Endothelial cell of umbilical vein (primary cell): Measurements from ENCODE around the gene ARFGEF3. TPM values are rescaled to one million over a fixed set of nuclear protein-coding genes. Genes with fewer than 3 reads are reported as not detected.
A peak's percentile ranks its signal among the peaks of the same experiment; 100 is the strongest.

Experiments used
- BruUV-seq: library from RNA; stranded (reverse); fragments of 400-500 nt; replicated peaks from 2 replicates; lab custom pipeline; 2021; lab: Mats Ljungman, UMichigan
- CTCF ChIA-PET: fragments of 300-600, 350-600 bp; sonication (Branson Sonifier 250); formaldehyde crosslinking; loops from one replicate; lab custom pipeline; 2021; ENCODE audit warnings: antibody characterized with exemption, inconsistent platforms; lab: Charles Lee
- POLR2A ChIA-PET: fragments of 300-600, 350-600 bp; sonication (Branson Sonifier 250); formaldehyde crosslinking; loops from one replicate; lab custom pipeline; 2021; ENCODE audit warnings: antibody characterized with exemption, inconsistent platforms; lab: Charles Lee
- DNase-seq: peaks from one replicate; pipeline ENCODE4 v3.0.0-alpha.2; 2011; ENCODE audit warnings: low read depth, low spot score
- FAIRE-seq: peaks from 2 replicates; lab custom pipeline; 2011; peaks lifted over from hg19 to GRCh38; lab: Jason Lieb, UNC
- H2AFZ ChIP-seq: 2 replicates; pipeline ENCODE4 v1.6.0; 2012; ENCODE audit warnings: low read depth, low read length, control low read depth, inconsistent platforms
- H3K27ac ChIP-seq: 2 replicates; pipeline ENCODE4 v1.5.1; 2011; ENCODE audit warnings: low read depth, mild to moderate bottlenecking, control low read depth, low read length, moderate library complexity; ENCODE audit not compliant: insufficient read depth
- H3K27me3 ChIP-seq, 2 experiments: 2 replicates each; pipeline versions ENCODE4 v1.6.0 to v1.6.1; 2011; ENCODE audit warnings: low read length in 2 of 2, mixed read lengths in 1 of 2; ENCODE audit not compliant: control insufficient read depth in 2 of 2, insufficient read depth in 2 of 2
- H3K36me3 ChIP-seq, 2 experiments: 2 replicates in 1 of 2; 3 replicates in 1 of 2; pipeline ENCODE4 v1.5.1; 2011; ENCODE audit warnings: low read length in 2 of 2, mild to moderate bottlenecking in 1 of 2, moderate library complexity in 1 of 2; ENCODE audit not compliant: control insufficient read depth in 2 of 2, insufficient read depth in 2 of 2; ENCODE audit errors: extremely low read depth in 1 of 2
- H3K4me1 ChIP-seq: 3 replicates; pipeline ENCODE4 v1.5.1; 2011; ENCODE audit warnings: mild to moderate bottlenecking, low read length; ENCODE audit not compliant: control insufficient read depth, insufficient read depth; ENCODE audit errors: extremely low read depth
- H3K4me2 ChIP-seq: 2 replicates; pipeline ENCODE4 v1.6.1; 2011; ENCODE audit warnings: low read length, control low read depth, mixed read lengths; ENCODE audit not compliant: insufficient read depth
- H3K4me3 ChIP-seq, 3 experiments: fragments of 200-600 bp in 1 of 3; sonication (generic), shearing (Covaris generic) in 1 of 3; replicated peaks in 1 of 3; 2 replicates each; pipeline ENCODE4 v1.5.1; 2011 to 2016; ENCODE audit warnings: control low read depth in 3 of 3, low read length in 3 of 3, mild to moderate bottlenecking in 2 of 3, inconsistent platforms in 1 of 3, low read depth in 1 of 3, moderate library complexity in 1 of 3; ENCODE audit not compliant: insufficient read depth in 1 of 3
- H3K79me2 ChIP-seq: 2 replicates; pipeline ENCODE4 v1.6.0; 2012; ENCODE audit warnings: low read length, inconsistent platforms; ENCODE audit not compliant: control insufficient read depth, insufficient read depth
- H3K9ac ChIP-seq: replicated peaks from 2 replicates; pipeline ENCODE3; 2011; ENCODE audit warnings: low read length, control low read depth; ENCODE audit not compliant: insufficient read depth; ENCODE audit errors: extremely low read depth
- H3K9me1 ChIP-seq: replicated peaks from 3 replicates; pipeline ENCODE4 v1.6.0; 2011; ENCODE audit warnings: mild to moderate bottlenecking, low read length; ENCODE audit not compliant: control insufficient read depth, insufficient read depth; ENCODE audit errors: extremely low read depth
- H3K9me3 ChIP-seq: replicated peaks from 2 replicates; pipeline ENCODE4 v1.5.1; 2012; ENCODE audit warnings: low read length, inconsistent platforms; ENCODE audit not compliant: control insufficient read depth, insufficient read depth
- H4K20me1 ChIP-seq: replicated peaks from 2 replicates; pipeline ENCODE3; 2011; ENCODE audit warnings: mild to moderate bottlenecking, low read length; ENCODE audit not compliant: control insufficient read depth, insufficient read depth; ENCODE audit errors: extremely low read depth
- CTCF ChIP-seq, 2 donors: IDR thresholded peaks; 1 replicate in 1 of 2; 2 replicates in 1 of 2; pipeline ENCODE4 v1.5.1; 2011; ENCODE audit warnings: low read length in 2 of 2, mild to moderate bottlenecking in 2 of 2, moderate library complexity in 2 of 2, control low read depth in 1 of 2, inconsistent platforms in 1 of 2, low read depth in 1 of 2; ENCODE audit not compliant: insufficient read depth in 1 of 2; ENCODE audit errors: extremely low read depth in 1 of 2
- EZH2 ChIP-seq: IDR thresholded peaks from 2 replicates; pipeline ENCODE4 v1.6.1; 2012; ENCODE audit warnings: borderline replicate concordance, low read depth, mild to moderate bottlenecking, moderate library complexity, low read length, inconsistent platforms; ENCODE audit not compliant: severe bottlenecking
- FOS ChIP-seq: IDR thresholded peaks from 2 replicates; pipeline ENCODE4 v1.6.1; 2011; ENCODE audit warnings: mild to moderate bottlenecking, low read length, moderate library complexity, borderline replicate concordance; ENCODE audit not compliant: insufficient read depth
- GATA2 ChIP-seq: IDR thresholded peaks from 2 replicates; pipeline ENCODE4 v1.7.0; 2011; ENCODE audit warnings: low read depth, mild to moderate bottlenecking, moderate library complexity, mixed read lengths, low read length; ENCODE audit not compliant: insufficient read length, insufficient read depth
- JUN ChIP-seq: IDR thresholded peaks from 2 replicates; pipeline ENCODE4 v1.6.1; 2011; ENCODE audit warnings: borderline replicate concordance, low read depth; ENCODE audit not compliant: insufficient read length, insufficient read depth
- MYC ChIP-seq: IDR thresholded peaks from one replicate; pipeline ENCODE4 v1.6.1; 2011; ENCODE audit warnings: mild to moderate bottlenecking, low read depth, low read length
- POLR2A ChIP-seq: IDR thresholded peaks from 2 replicates; pipeline ENCODE4 v1.6.1; 2012; ENCODE audit warnings: low read depth, mild to moderate bottlenecking, control low read depth, low read length
- POLR2AphosphoS5 ChIP-seq: IDR thresholded peaks from 2 replicates; pipeline ENCODE4 v1.6.1; 2012; ENCODE audit warnings: low read depth, mild to moderate bottlenecking, control low read depth, low read length, moderate library complexity; ENCODE audit not compliant: insufficient read depth
- dilution Hi-C: fragments of 300-500 bp; cut with MboI; formaldehyde crosslinking; loops from one replicate; pipeline ENCODE4 v1.15.0; 2019; ENCODE audit warnings: low sequenced_read_pairs; ENCODE audit not compliant: extremely low pct_ligation_motif_present
- intact Hi-C: fragments of 100-400 bp; cut with micrococcal nuclease; formaldehyde crosslinking; loops from one replicate; pipeline ENCODE4 v1.10.0; 2022
- polyA plus RNA-seq, 4 experiments: library from polyadenylated mRNA; depleted of rRNA in 3 of 4; stranded (reverse) in 3 of 4; unstranded in 1 of 4; fragments of >200 nt; gene quantifications; 2 replicates each; pipeline versions ENCODE4 v1.2.1 to v1.2.3, GENCODE V29; 2011 to 2012; ENCODE audit warnings: missing spikeins in 1 of 4
- total RNA-seq: library from RNA; stranded (reverse); gene quantifications from 2 replicates; pipeline ENCODE4 v1.2.3, GENCODE V29; 2021
- TF ChIP-seq, protein P1 (sequence below): IDR thresholded peaks from 2 replicates; pipeline ENCODE4 v1.6.1; 2011; ENCODE audit not compliant: insufficient read depth, insufficient read length

Gene ARFGEF3
- total and polyA plus RNA-seq, 2 donors (not counting 3 experiments of a cell fraction or from before 2014, with no cell fraction given): 1.3 to 7.3 TPM

- Histone ChIP-seq H2AFZ (peak overlapping the region; percentile 23), H3K27me3 (no peaks in the 10 kb centered on the region), H3K4me3 (no peak overlapping the region), H3K9ac (no peak overlapping the region), H3K4me1 (peaks cover 23% of the 10 kb centered on the region), H3K4me2 (no peak overlapping the region), H4K20me1 (no peaks in the 10 kb centered on the region), H3K79me2 (no peaks in the 10 kb centered on the region), H3K36me3 (no peaks in the 10 kb centered on the region), H3K27ac (peak overlapping the region; percentile 35), H3K9me1 (no peaks in the 10 kb centered on the region), H3K9me3 (no peaks in the 10 kb centered on the region)
- intact Hi-C loops (no loop called here), dilution Hi-C loops (no loop called here)
- FAIRE-seq: no peak
- ChIA-PET CTCF (no interaction called here), POLR2A (interaction anchor here (0.7 kb wide), 1 partner anchor 73 kb away, joined by 4 read pairs; no protein-coding TSS in a partner anchor)
- BruUV-seq: no TSS peak
- TF ChIP-seq EZH2: no peak
- TF ChIP-seq POLR2AphosphoS5: no peak
- no peak for TF ChIP-seq POLR2A
- TF ChIP-seq GATA2: no peak
- no peak for TF ChIP-seq FOS
- TF ChIP-seq, protein P1, sequence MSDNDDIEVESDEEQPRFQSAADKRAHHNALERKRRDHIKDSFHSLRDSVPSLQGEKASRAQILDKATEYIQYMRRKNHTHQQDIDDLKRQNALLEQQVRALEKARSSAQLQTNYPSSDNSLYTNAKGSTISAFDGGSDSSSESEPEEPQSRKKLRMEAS: no peak
- no peak for TF ChIP-seq MYC
- no peak for TF ChIP-seq JUN
- no peak for TF ChIP-seq CTCF (IDR thresholded peaks at IDR 0.05; ENCODE audit: extremely low read depth in 1 of 2, insufficient read depth in 1 of 2, low read depth in 1 of 2, low read length in 2 of 2)
- DNase-seq: no peak
Observed at GRCh38 chr6:138370631-138371451, 209.1 kb downstream of the ARFGEF3 start.
